ENCODE results near the gene RAD23B.
A peak's percentile ranks its signal among the peaks of the same experiment; 100 is the strongest.

The RAD23B gene

DNA sequence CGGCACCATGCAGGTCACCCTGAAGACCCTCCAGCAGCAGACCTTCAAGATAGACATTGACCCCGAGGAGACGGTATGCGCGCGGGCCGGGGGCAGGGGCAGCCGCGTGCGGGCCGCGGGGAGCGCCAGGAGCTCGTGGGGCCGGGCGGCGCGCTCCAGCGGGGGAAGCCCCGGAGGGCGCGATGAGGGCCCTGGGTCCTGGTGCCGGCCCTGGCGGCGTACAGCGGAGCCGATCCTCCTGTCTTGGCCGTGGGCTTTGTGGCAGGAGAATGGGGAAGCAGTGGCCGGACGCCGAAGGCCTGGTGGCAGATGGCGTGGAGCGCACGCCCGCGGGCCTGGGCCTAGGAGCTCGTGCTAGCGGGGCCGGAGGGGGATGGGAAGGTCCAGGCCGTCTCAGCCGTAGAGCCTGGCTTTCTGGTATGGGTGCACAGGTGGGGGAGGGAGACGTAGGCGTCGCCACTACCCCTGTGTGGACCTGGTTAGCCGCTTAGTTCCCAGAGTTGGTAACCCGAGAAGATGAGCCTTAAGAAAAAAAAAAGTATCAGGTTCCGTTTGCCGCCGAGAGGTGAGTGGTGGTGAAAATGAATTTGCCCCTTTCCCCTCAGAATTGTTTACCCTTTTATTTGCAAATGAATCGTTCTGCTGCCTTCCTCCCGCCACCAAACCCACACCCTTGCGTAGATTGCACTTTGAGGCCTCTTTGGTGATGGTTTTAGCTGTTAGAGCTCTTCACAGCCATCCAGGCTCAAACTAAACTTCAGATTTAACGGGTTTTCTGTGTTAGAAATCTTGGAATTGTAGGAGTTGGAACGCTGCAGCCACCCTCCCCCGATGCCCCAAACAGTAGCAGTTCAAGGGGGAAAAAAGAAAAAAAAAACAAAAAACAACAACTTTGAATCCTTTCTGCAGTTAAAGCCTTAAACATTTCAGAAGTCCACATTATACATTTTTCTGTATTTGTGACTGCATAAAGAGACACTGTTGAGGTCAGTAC lies 841 bp downstream of the RAD23B start:
- TF ChIP-seq, protein P1, sequence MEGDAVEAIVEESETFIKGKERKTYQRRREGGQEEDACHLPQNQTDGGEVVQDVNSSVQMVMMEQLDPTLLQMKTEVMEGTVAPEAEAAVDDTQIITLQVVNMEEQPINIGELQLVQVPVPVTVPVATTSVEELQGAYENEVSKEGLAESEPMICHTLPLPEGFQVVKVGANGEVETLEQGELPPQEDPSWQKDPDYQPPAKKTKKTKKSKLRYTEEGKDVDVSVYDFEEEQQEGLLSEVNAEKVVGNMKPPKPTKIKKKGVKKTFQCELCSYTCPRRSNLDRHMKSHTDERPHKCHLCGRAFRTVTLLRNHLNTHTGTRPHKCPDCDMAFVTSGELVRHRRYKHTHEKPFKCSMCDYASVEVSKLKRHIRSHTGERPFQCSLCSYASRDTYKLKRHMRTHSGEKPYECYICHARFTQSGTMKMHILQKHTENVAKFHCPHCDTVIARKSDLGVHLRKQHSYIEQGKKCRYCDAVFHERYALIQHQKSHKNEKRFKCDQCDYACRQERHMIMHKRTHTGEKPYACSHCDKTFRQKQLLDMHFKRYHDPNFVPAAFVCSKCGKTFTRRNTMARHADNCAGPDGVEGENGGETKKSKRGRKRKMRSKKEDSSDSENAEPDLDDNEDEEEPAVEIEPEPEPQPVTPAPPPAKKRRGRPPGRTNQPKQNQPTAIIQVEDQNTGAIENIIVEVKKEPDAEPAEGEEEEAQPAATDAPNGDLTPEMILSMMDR (conservative IDR thresholded peaks at IDR 0.05; ENCODE audit: low read depth, low read length): no peak
- peak overlapping the region; percentile 80 for H3K4me3 ChIP-seq (ENCODE audit: low read length)
- no peak for DNase-seq (ENCODE audit: low read depth)

DNA sequence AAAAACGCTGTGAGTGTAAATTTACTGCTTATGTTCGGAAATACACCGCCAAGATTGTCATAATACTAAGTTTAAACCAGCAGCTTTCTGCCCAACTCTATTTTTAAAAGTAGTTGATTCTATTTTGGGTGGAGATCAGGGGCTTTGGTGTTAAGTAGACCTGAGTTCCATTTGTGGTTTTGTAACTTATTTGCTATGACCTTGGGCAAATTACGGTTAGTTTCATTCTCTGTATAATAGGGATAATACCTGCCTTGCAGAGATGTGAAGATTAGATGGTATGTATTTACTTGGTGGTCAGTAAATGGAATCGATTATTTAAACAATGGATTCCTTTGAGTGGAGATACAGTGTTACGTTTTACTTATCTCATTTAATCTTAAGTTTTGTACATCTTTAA lies 1.6 kb downstream of the RAD23B start:
- TF ChIP-seq, protein P1 (conservative IDR thresholded peaks at IDR 0.05; ENCODE audit: low read depth, low read length): no peak
- DNase-seq (ENCODE audit: low read depth): no peak
- H3K4me3 ChIP-seq (ENCODE audit: low read length): peak overlapping the region; percentile 80

DNA sequence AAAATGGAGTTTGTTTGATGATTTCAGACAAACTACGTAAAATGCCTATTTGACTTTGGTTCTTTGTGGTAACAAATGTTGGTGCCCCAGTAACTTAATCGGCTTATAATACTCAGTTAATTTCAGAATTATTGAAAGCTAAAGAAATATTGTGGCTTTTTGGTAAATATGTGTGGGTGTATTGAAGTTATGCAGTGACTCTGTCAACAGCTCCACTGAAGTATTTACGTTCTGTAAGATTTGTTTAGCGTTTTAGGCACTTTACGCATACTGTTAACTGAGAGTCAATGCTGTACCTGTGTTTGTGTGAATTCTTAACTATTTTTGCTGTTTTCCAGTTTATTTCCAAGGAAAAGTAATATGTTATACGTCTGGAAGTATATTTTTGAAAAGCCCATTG lies 2.2 kb downstream of the RAD23B start:
- TF ChIP-seq, protein P1 (conservative IDR thresholded peaks at IDR 0.05; ENCODE audit: low read depth, low read length): no peak
- peak overlapping the region; percentile 80 for H3K4me3 ChIP-seq (ENCODE audit: low read length)
- DNase-seq (ENCODE audit: low read depth): no peak

DNA sequence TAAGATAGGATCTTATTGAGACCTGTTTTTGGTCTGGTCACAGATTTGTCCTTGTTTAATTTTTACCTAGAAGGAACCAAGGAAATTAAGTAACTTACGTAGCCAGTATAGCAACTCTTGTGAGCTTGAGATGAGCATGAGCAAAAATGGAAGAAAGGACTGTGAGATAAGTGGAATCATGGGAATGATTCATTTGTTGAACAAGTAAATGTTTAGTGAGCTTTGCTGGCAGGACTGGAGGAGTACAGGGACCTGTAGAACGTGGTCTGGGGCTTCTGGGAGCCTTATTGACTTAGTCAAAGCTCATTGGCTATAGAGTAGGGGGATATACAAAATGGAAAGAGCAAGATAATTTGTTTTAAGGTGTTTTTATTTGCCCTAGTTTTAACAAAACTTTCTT lies 3.0 kb downstream of the RAD23B start:
- peak overlapping the region; percentile 80 for H3K4me3 ChIP-seq (ENCODE audit: low read length)
- DNase-seq (ENCODE audit: low read depth): no peak
- TF ChIP-seq, protein P1 (conservative IDR thresholded peaks at IDR 0.05; ENCODE audit: low read depth, low read length): no peak

DNA sequence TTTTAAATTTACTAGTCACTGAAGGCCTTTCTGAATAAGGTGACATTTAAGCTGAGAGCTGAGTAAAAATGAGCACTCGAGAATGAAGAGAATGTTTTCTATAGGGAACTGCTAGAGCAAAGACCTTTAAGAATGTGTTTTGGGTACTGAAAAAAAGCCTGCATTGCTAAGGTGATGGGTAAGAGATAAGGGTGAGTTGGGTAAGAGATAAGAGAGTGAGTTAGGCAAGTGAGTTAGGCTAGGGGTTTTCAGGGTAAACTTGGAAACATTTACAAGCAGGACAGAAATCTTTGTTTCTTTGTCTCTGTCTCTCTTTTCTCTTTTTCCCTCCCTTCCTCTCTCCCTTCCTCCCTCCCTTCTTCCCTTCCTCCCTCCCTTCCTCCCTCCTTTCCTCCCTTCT lies 5.6 kb downstream of the RAD23B start:
- TF ChIP-seq, protein P1 (conservative IDR thresholded peaks at IDR 0.05; ENCODE audit: low read depth, low read length): no peak
- H3K4me3 ChIP-seq (ENCODE audit: low read length): no peak overlapping the region
- no peak for DNase-seq (ENCODE audit: low read depth)

DNA sequence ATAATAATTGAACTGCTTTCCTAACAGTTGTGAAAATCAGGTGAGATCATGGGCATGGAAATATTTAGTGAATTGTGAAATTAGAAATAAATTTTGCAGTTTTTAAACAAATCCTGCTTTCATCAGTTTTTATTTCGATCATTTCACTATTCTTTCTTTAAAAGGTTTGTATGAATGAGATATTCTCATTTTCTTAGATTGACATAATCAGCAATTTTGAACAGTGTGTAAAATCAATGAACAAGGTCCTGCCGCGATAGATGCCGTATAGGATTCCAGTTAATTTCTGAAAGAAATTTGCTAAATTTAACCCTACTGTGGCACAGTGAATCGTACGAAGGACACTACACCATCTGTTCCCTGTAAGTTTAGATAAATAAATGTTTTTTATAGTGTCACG lies 7.5 kb downstream of the RAD23B start:
- no peak for DNase-seq (ENCODE audit: low read depth)
- no peak overlapping the region for H3K4me3 ChIP-seq (ENCODE audit: low read length)
- TF ChIP-seq, protein P1 (conservative IDR thresholded peaks at IDR 0.05; ENCODE audit: low read depth, low read length): no peak

All from retinal pigment epithelial cell (primary cell).